ACHN (cell line): ENCODE data around the gene ARPC3.
A peak's percentile ranks its signal among the peaks of the same experiment; 100 is the strongest.
"Not testable (repeated sequence)": the region's sequence is repeated elsewhere in the genome, so short reads cannot be mapped to it uniquely, and the experiment has no call there.

ENCODE experiments used
- DNase-seq: peaks from one replicate; pipeline ENCODE4 v3.0.0-alpha.2; 2015
- in situ Hi-C: cut with HindIII; loops from 2 replicates; pipeline ENCODE4 v1.10.0; 2017; ENCODE audit warnings: low sequenced_read_pairs, low pct_ligation_motif_present, low pct_unique_long_range_greater_than_20kb

Gene ARPC3

DNA sequence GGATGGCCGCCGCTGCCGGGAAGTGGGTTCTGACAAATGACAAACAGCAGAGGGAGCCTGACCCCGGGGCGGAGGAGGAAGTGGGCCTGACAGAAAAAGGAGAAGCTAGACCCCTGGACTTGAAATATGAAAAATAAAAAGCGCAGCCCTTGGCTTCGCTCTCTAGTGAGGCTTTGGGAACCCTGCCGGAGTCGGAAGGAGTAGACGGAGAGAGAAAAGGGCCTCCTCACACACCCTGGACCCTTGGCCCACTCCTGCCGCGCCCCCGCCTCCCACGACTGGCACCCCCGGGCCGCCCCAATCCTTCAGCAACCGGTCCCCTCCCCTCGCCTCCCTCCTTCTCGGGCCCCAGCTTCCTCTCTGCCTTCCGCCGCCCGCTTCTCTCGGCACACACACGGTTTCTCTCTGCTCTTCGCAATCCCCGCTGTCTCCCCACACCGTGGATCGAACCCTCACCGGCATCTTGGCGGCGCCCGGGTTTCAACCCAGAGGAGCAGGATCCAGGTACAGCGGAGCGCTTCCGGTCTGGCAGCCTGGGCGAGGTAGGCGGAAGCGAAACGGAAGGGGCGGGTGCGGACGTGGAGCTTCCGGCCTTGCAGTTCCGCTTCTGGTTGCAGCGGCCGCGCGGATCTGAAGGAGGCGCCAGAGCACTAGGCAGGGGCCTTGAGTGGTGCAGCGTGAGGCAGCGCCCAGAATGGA lies at the start of gene ARPC3:
ARPC3 (minus strand) TSS at position 539 of the 699 bp plus-strand sequence; CDS start at position 462, 77 bp downstream.
- in situ Hi-C loops = no loop called here
- DNase-seq = peak; percentile 99

DNA sequence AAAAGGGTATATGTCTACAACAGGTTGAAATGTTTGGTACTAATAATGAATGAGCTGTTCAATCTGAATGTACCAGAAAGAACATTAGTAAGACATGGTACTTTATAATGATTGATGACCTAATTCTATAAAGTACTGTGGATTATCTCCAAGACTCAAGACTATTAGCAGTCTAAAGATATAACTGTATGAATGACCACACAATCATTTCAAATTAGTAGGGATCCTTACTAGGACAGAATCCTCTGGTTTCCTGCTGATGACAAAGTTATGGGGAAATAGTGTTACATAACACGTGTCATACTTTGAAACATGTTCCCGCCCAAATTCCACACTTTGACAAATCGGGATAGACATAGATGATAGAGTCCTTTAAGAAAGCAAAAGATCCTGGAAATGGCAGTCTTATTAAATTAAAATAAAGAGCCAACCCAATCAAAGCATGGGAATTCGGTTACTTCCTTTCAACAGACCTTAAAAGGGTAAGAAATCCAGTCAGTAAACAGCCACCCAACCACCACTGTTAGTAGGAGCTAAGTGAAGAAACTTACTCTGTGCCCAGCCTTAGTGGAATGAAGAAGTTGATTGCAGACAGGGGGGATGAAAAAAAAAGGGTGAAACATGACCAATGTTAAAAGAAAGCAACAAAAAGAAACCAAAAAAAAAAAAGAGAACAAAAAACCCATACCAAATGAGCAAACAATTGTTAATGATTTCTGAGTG lies 49.0 kb upstream of the ARPC3 start:
- in situ Hi-C loops = no loop called here
- peak; percentile 14 for DNase-seq

DNA sequence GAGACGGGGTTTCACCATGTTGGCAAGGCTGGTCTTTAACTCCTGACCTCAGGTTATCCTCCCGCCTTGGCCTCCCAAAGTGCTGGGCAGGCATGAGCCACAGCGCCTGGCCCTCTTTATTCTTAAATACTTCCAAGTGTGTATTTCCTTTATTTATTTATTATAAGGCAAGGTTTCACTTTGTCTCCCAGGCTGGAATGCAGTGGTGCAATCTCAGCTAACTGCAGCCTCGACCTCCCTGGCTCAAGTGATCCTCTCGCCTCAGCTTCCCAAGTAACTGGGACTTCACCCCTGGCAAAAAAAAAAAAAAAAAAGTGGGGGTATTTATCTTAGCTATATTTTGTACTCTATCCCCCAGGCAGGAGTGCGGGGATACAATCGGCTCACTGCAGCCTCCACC lies 25.3 kb upstream of the ARPC3 start:
- DNase-seq = no peak
- in situ Hi-C loops = no loop called here

DNA sequence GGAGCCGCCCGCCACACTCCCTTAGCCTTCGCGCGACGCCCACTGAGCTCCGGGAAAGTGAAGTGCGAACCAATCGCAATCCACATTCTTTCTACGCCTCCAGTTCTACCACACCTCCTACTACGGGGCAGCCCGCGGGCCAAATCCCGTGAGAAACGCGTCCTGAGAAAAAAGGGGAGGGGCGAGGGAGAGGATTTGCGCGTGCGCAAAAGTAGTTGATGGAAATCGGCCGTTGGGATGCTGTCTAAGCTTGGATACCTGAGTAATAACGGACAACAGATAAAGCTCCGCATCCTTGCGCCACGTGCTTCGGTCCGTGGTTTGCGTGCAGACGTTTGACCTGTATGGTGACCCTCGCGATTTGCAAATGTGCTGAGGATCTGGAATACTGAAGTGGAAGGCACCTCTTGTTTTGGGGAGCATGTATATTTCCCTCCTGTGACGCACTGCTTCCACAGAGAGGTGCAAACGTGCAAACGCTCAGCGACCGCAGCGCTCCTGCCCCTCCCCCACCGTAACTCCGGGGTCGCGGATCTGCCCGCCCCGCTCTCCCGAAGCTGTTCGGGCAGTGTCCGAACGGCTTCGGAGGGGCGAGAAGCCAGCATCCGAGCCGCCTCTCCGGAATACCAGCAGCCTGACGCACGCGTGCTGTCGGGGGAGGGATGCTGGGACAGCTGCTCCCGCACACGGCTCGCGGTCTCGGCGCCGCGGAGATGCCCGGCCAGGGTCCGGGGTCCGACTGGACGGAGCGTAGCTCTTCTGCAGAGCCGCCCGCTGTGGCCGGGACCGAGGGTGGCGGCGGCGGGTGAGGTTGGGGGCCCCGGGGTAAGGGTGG lies 18.3 kb upstream of the ARPC3 start, which contains the start of the genes FAM216A and GPN3:
FAM216A (plus strand) TSS at position 632 of the 835 bp plus-strand sequence; CDS start at position 663, 31 bp downstream.
GPN3 (minus strand) TSS at position 44 of the 835 bp plus-strand sequence. CDS start 54 bp downstream, outside the sequence.
- in situ Hi-C loops = no loop called here
- DNase-seq = peak; percentile 100

DNA sequence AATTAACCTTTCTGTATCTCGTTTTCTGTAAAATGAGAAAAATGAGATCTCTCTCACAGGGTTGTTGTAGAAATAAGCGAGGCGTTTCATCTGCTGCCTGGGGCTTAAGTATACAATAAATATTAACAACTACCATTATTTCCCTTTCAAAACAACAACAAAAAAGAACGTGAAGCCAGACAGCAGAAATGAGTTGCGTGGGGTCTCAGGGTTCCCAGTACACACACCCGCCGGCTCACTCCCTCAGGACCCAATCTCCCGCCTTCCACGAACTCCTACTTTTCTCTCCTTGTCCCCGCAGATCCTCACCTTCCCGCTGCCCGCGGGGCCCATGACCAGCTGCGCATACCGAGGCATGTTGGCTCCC lies 17.7 kb upstream of the ARPC3 start:
- in situ Hi-C loops = no loop called here
- no peak for DNase-seq

DNA sequence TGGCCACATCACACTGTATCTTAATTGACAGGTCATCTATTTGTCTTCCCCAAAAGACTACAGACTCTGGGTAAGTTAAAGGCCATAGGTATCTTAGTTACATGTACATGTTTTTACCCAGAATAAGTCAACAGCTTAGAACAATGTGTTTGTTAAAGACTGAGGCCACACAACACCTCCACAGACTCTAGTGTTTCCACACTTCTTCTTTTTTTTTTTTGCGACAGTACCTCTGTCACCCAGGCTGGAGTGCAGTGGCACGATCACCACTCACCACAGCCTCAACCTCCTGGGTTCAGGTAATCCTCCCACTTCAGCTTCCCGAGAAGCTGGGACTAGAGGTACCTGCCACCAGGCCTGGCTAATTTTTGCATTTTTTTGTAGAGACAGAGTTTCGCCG lies 16.7 kb upstream of the ARPC3 start:
- no peak for DNase-seq

DNA sequence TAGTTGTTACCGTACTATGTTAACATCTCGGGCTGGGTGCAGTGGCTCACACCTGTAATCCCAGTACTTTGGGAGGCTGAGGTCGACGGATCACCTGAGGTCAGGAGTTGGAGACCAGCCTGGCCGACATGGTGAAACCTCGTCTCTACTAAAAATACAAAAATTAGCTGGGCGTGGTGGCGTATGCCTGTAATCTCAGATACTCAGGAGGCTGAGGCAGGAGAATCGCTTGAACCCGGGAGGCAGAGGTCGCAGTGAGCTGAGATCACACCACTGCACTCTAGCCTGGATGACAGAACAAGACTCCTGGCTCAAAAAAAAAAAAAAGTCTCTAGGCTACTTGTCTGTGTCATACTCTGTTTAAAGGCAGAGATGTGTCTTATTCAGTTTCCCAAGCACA lies 15.6 kb upstream of the ARPC3 start:
- DNase-seq, in situ Hi-C loops: not testable (repeated sequence)

More for the DNA sequence above, 16.7 kb upstream of the ARPC3 start:
- in situ Hi-C loops = no loop called here

DNA sequence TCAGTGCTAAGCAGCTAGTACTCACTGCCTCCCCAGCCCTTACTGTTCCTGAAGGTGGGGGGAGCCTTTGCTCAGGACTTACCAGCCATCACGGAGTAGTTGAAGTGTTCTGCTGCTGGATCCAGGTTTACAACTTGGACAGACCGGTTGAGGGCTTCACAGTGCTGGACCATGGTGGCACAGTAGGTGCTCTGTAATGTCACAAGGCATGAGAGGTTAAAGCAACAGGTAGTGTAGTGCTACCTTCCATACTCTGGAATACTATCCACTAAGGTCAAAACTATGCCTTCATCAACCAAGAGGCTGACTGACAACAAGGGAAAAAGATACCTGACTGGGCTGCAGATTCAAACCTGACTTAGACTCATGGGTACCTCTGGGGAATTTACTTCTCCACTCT lies 14.9 kb upstream of the ARPC3 start:
- DNase-seq = no peak
- in situ Hi-C loops = no loop called here

DNA sequence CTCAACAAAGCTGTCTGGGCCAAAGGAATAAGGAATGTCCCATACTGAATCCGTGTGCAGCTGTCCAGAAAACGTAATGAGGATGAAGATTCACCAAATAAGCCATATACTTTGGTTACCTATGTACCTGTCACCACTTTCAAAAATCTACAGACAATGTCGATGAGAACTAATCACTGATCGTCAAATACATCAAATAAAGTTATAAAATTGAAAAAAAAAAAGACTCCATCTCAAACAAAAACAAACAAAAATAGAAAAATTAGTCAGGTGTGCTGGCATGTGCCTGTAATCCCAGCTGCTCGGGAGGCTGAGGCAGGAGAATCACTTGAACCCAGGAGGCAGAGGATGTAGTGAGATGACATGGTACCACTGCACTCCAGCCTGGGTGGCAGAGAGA lies 11.1 kb upstream of the ARPC3 start:
- DNase-seq, in situ Hi-C loops: not testable (repeated sequence)

DNA sequence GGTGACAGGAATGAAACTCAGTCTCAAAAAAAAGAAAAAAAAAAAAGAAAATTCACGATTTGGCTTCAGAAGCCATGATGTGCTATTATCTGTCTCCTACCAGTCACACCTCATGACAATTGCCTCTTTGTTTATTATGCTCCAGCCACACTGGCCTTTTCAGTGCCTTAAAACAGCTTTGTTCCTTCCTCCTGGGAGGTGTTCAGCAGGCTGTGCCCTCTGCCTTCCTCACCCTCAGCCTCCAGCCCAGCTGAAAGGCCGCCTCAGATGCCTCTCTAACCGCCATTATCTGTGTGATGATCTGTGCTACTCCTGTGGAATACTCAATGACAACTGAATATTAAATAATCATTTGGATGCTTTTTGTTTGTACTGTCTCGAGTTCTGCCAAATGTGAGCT lies 8.6 kb upstream of the ARPC3 start:
- in situ Hi-C loops = no loop called here
- DNase-seq = no peak

DNA sequence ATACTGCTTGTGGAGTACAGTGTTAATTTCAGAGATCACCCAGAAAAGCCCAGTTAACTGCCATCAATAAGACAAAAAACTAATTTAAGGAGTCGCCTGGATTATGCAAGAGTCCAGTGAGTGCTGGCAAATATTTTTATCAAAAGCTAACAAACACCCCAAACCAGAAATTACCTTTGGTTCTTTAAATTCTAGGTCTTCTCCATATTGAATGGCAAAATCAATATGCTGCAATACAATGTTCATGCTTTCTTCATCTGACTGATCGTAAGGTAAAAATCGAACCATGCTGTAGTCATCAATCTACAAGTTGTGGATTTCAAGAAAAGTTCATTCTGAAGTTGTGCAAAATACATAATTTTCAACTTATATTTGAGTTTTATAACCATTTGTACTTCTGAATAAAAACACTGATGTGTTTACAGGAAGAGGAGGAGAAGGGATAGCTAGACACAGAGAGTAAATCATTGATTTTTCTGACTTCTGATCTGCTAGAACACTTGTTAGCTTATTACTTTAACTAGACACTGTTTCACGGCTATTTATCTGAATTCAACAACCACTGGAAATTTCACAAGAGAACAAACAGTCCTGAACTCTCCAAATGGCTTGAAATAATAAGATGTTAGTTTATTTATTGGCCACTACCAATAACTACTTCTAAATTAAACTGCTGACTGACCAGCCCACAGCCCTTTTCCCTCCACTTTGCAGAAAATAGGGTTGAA lies 3.6 kb upstream of the ARPC3 start:
- in situ Hi-C loops = no loop called here

DNA sequence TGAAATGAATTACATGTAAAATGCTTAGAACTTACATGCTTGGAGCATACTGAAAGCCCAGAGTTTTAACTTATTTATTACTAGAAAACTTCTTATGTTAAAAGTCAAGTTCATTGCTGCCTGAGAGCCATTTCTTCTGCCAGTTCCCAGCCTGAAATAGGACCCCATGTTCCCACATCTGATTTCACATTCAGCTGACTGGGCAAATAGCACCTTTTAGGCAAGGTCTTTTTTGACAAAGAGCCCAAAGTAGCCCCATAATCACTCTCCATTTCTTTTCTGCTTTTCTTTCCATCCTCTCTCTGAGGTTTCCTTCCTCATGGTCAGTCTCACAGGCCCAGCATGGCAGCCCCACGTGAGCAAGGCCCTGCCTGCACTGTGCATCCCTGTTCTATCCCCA lies 1.1 kb upstream of the ARPC3 start:
- in situ Hi-C loops = no loop called here
- DNase-seq = no peak

More for the DNA sequence above, 3.6 kb upstream of the ARPC3 start:
- peak; percentile 25 for DNase-seq

DNA sequence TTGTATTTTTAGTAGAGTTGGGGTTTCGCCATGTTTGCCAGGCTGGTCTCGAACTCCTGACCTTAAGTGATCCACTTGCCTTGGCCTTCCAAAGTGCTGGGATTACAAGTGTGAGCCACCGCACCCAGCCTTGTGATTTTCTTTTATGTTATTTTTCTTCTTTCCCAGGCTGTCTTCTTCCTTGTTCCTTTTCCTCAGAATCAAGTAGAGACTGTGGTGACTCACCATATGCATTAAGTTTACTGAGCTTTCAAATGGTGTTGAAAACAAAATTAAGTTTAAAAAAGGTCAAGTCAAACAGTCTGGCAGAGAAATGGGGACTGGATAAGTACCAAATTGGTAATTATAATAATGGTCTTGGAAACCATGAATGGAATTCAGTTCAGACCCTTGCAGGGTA lies 5.7 kb downstream of the ARPC3 start:
- in situ Hi-C loops = no loop called here
- no peak for DNase-seq

DNA sequence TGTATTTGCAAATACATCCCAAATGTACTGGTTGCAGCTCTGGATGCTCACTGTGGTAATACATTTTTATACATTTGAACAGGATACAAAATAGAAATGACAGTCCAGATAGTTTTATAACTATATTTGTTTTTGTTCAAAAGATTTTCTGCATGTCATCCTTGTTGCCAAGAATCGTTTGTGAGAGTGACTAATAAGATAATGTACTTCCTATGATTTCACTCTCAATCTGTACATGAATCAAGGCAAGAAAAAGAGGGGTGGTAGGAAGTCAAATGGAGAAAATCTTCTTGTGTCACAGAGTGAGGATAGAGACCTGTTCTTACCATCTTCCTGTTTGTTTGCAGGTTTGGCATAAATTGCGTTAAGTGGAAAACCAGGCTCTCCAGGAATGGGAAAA lies 13.9 kb downstream of the ARPC3 start:
- in situ Hi-C loops = no loop called here
- no peak for DNase-seq

DNA sequence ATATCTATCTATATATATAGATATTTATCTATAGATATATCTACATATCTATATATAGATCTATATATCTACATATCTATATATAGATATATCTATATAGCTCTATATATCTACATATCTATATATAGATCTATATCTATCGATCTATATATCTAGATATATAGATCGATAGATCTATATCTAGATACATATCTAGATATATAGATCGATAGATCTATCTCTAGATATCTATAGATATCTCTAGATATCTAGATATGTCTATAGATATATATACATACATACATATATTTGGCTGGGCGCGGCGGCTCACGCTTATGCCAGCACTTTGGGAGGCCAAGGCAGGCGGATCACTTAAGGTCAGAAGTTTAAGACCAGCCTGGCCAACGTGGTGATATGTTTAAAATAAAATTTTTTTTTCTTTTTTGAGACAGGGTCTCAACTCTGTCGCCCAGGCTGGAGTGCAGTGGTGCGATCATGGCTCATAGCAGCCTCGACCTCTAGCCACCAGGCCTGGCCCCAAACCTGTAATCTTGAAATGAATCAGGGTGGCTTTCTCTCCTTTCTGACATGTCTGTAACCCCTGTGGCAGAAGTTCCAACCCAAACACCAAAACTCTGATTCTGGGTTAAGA lies 18.1 kb downstream of the ARPC3 start:
- in situ Hi-C loops = no loop called here
- DNase-seq = no peak

DNA sequence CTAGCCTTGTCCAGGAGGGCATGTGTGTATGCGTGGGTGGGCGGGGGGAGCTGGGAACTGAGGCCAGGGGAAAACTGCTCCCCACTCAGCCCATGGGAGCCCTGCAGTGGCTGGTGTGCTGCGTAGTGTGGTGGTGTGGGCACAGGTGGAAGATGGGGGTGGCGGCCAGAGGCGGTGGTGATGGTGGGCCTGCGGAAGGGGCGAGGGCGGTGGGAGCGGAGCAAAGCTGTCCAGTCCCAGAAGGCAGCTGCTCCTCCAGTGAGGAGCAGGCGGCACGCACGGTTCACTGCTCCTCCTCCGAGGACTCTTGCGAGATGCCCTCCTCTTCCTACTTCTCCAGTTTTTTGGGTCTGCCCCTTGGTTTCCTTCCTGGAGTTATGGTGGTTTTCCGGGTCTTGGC lies 20.5 kb downstream of the ARPC3 start:
- in situ Hi-C loops, DNase-seq: not testable (repeated sequence)

DNA sequence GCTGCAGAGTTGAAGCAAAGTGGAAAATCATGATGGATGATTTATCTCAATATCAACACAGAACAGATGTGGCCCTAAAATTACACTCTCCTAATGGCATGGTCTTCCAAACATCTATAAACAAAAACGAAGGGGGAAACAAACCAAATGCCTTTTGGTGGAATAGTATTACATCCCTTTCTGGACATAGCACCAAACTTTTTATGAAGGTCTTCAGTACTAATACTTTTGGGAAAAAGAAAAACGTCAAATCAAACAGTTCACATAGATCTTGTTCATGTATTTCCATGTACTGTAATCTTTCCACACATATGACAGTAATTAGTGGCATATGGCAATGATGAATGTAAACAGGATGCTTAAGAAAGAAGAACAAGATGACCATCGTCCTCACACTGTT lies 23.7 kb downstream of the ARPC3 start:
- no peak for DNase-seq
- in situ Hi-C loops = no loop called here

DNA sequence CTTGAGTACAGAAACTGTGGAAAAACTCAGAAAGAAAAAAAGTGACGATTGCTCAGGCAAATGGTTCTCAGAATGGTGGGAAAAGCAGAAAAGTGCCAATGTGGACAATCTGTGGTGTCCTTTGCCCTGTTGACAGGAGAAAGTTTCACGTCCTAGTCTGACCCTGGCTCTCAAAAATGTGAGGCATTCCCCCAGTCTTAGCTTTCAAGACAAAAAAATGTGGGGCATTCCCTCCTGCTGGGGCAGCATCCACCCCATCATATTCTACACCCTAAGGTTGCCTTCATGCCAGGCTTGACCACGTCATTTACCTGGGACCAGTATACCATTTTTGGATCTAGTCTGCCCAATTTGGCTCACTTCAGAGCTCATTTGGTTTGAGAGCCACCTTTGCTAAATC lies 25.9 kb downstream of the ARPC3 start:
- DNase-seq = peak; percentile 21
- in situ Hi-C loops = no loop called here
